OCI-LY3 (cell line): Measurements from ENCODE around the gene CNN2.
"Not testable (repeated sequence)": the region's sequence is repeated elsewhere in the genome, so short reads cannot be mapped to it uniquely, and the experiment has no call there.

Experiments
- H2AFZ ChIP-seq: fragments of 200-600, 300-600 bp; shearing (Covaris generic); 2 replicates; pipeline ENCODE4 v1.6.0; 2014; ENCODE audit warnings: antibody characterized with exemption, low read depth, low read length
- H3K27ac ChIP-seq: fragments of 200-600, 300-600 bp; sonication (generic); 2 replicates; pipeline ENCODE4 v1.5.1; 2014; ENCODE audit warnings: mild to moderate bottlenecking, low read length, moderate library complexity, mixed read lengths
- H3K27me3 ChIP-seq: fragments of 200-600, 300-600 bp; sonication (generic); 2 replicates; pipeline ENCODE4 v1.6.1; 2014; ENCODE audit warnings: low read depth, low read length, mixed read lengths
- H3K36me3 ChIP-seq: fragments of 200-600, 300-600 bp; sonication (generic); replicated peaks from 2 replicates; pipeline ENCODE3; 2014; ENCODE audit warnings: low read depth, low read length, mixed read lengths
- H3K4me1 ChIP-seq: fragments of 300-600, 200-600 bp; sonication (generic); 2 replicates; pipeline ENCODE4 v1.6.1; 2014; ENCODE audit warnings: low read length, mixed read lengths
- H3K4me2 ChIP-seq: fragments of 200-600, 300-600 bp; sonication (generic); 2 replicates; pipeline ENCODE4 v1.6.1; 2014; ENCODE audit warnings: low read length, mixed read lengths
- H3K4me3 ChIP-seq: fragments of 300-600, 200-600 bp; sonication (generic); 2 replicates; pipeline ENCODE4 v1.5.1; 2014; ENCODE audit warnings: antibody characterized with exemption, mild to moderate bottlenecking, low read length, moderate library complexity
- H3K79me2 ChIP-seq: fragments of 300-600, 200-600 bp; shearing (Covaris generic); 2 replicates; pipeline ENCODE4 v1.6.1; 2014; ENCODE audit warnings: mild to moderate bottlenecking, low read length, mixed read lengths
- H3K9ac ChIP-seq: fragments of 300-600, 200-600 bp; shearing (Covaris generic); 2 replicates; pipeline ENCODE4 v1.6.0; 2014; ENCODE audit warnings: mild to moderate bottlenecking, low read length, moderate library complexity
- H3K9me3 ChIP-seq: fragments of 200-600, 300-600 bp; shearing (Covaris generic); 2 replicates; pipeline ENCODE4 v1.6.1; 2014; ENCODE audit warnings: low read length, mixed read lengths; ENCODE audit not compliant: insufficient read depth
- H4K20me1 ChIP-seq: fragments of 200-600, 300-600 bp; sonication (generic); 2 replicates; pipeline ENCODE4 v1.6.1; 2016; ENCODE audit warnings: low read length, mixed read lengths; ENCODE audit not compliant: insufficient read depth
- CTCF ChIP-seq: fragments of 200-600, 300-600 bp; sonication (generic); IDR thresholded peaks from 2 replicates; pipeline ENCODE4 v1.5.1; 2014; ENCODE audit warnings: antibody characterized with exemption, low read length, low read depth
- EZH2phosphoT487 ChIP-seq: fragments of 200-600 bp; shearing (Covaris generic); IDR thresholded peaks from 2 replicates; pipeline ENCODE4 v1.6.1; 2018; ENCODE audit warnings: antibody characterized with exemption, mixed run types, low read depth

CNN2 gene

GRCh38 chr19:1018932-1019615 is 7.3 kb upstream of the CNN2 start:
- peak overlapping the region; percentile 96 for H3K9ac ChIP-seq
- H3K4me2 ChIP-seq, result peak overlapping the region; percentile 89
- H3K27me3 ChIP-seq, result no peaks in the 10 kb centered on the region
- H2AFZ ChIP-seq, result no peak overlapping the region
- H3K4me1 ChIP-seq, result peaks cover 37% of the 10 kb centered on the region
- TF ChIP-seq CTCF (no peak), EZH2phosphoT487 (no peak)
- H4K20me1 ChIP-seq, result peaks cover 63% of the 10 kb centered on the region
- H3K9me3 ChIP-seq, result no peaks in the 10 kb centered on the region
- H3K27ac ChIP-seq, result peak overlapping the region; percentile 76
- peaks cover 11% of the 10 kb centered on the region for H3K36me3 ChIP-seq
- H3K4me3 ChIP-seq, result peak overlapping the region; percentile 92
- H3K79me2 ChIP-seq, result peaks cover 69% of the 10 kb centered on the region

- Histone ChIP-seq H3K79me2 (peaks cover 64% of the 10 kb centered on the region), H4K20me1 (peaks cover 58% of the 10 kb centered on the region), H3K27me3 (no peaks in the 10 kb centered on the region), H2AFZ (no peak overlapping the region), H3K4me1 (peaks cover 37% of the 10 kb centered on the region), H3K9ac (peak overlapping the region; percentile 96), H3K4me2 (peak overlapping the region; percentile 89), H3K4me3 (peak overlapping the region; percentile 92), H3K36me3 (peaks cover 10% of the 10 kb centered on the region), H3K9me3 (no peaks in the 10 kb centered on the region), H3K27ac (peak overlapping the region; percentile 76)
- no peak for TF ChIP-seq CTCF
Measured at GRCh38 chr19:1019616-1019961, 6.8 kb upstream of the CNN2 start.

GRCh38 chr19:1019980-1020867 is 6.2 kb upstream of the CNN2 start:
- Histone ChIP-seq H3K4me3 (peak overlapping the region; percentile 92), H3K36me3 (peaks cover 10% of the 10 kb centered on the region), H3K9me3 (no peaks in the 10 kb centered on the region), H4K20me1 (peaks cover 52% of the 10 kb centered on the region), H3K27me3 (no peaks in the 10 kb centered on the region), H3K4me1 (peaks cover 37% of the 10 kb centered on the region), H3K4me2 (peak overlapping the region; percentile 89), H3K27ac (peak overlapping the region; percentile 76), H3K79me2 (peaks cover 58% of the 10 kb centered on the region), H2AFZ (no peak overlapping the region), H3K9ac (peak overlapping the region; percentile 96)
- TF ChIP-seq CTCF (no peak), EZH2phosphoT487 (no peak)

- peaks cover 43% of the 10 kb centered on the region for H3K4me1 ChIP-seq
- H3K36me3 ChIP-seq, result peaks cover 10% of the 10 kb centered on the region
- H3K79me2 ChIP-seq, result peaks cover 50% of the 10 kb centered on the region
- peaks cover 44% of the 10 kb centered on the region for H4K20me1 ChIP-seq
- peak within 1 kb of the TSS; percentile 92 for H3K4me3 ChIP-seq
- H3K27ac ChIP-seq, result peak within 1 kb of the TSS; percentile 76
- H2AFZ ChIP-seq, result peak within 1 kb of the TSS; percentile 64; the same call in 1 of the 2 replicates
- peak within 1 kb of the TSS; percentile 89 for H3K4me2 ChIP-seq
- no peak for TF ChIP-seq CTCF
- no peak for TF ChIP-seq EZH2phosphoT487
- H3K9me3 ChIP-seq, result no peaks in the 10 kb centered on the region
- no peaks in the 10 kb centered on the region for H3K27me3 ChIP-seq
- peak within 1 kb of the TSS; percentile 96 for H3K9ac ChIP-seq
Measured at GRCh38 chr19:1020868-1021425, 5.5 kb upstream of the CNN2 start, which contains the start of gene TMEM259. TSS of gene TMEM259 (minus strand) at chr19:1021123. CDS start at chr19:1020996, 127 bp downstream.

GRCh38 chr19:1023883-1024188 is 2.6 kb upstream of the CNN2 start:
- H3K4me3 ChIP-seq, H3K9me3 ChIP-seq, H3K4me2 ChIP-seq, H3K9ac ChIP-seq, H3K27ac ChIP-seq, H2AFZ ChIP-seq, H3K27me3 ChIP-seq, H3K36me3 ChIP-seq: not testable (repeated sequence)
- peaks cover 22% of the 10 kb centered on the region for H4K20me1 ChIP-seq
- H3K79me2 ChIP-seq, result peaks cover 49% of the 10 kb centered on the region
- H3K4me1 ChIP-seq, result peaks cover 23% of the 10 kb centered on the region

- peaks cover 49% of the 10 kb centered on the region for H3K79me2 ChIP-seq
- not testable (repeated sequence) for H3K27ac ChIP-seq, H3K4me3 ChIP-seq, H3K9ac ChIP-seq, H3K9me3 ChIP-seq, H2AFZ ChIP-seq, H3K27me3 ChIP-seq
- peaks cover 22% of the 10 kb centered on the region for H4K20me1 ChIP-seq
- peaks cover 16% of the 10 kb centered on the region for H3K36me3 ChIP-seq
- 0 out of 2 replicates have a peak overlapping the region, but pooled peaks have one; percentile 96 for H3K4me2 ChIP-seq
- peaks cover 19% of the 10 kb centered on the region for H3K4me1 ChIP-seq
Measured at GRCh38 chr19:1025080-1025479, 1.3 kb upstream of the CNN2 start.
